Caki2 (cell line): Measurements from ENCODE around the gene CFAP68. TPM values are rescaled to one million over a fixed set of nuclear protein-coding genes. Genes with fewer than 3 reads are reported as not detected.
A peak's percentile ranks its signal among the peaks of the same experiment; 100 is the strongest.
"Not testable (repeated sequence)": the region's sequence is repeated elsewhere in the genome, so short reads cannot be mapped to it uniquely, and the experiment has no call there.

Source experiments
- DNase-seq: peaks from one replicate; pipeline ENCODE4 v3.0.0-alpha.2; 2015; ENCODE audit warnings: low read depth
- in situ Hi-C: cut with HindIII; loops from 2 replicates; pipeline ENCODE4 v1.10.0; 2016; ENCODE audit warnings: low sequenced_read_pairs, low pct_unique_long_range_greater_than_20kb, mixed read lengths
- total RNA-seq: library from RNA; depleted of rRNA; stranded (reverse); fragments of >200 nt; shearing (Covaris generic); gene quantifications from 2 replicates; pipeline ENCODE4 v1.2.3, GENCODE V29; 2014; ENCODE audit warnings: low replicate concordance

Gene CFAP68
- total RNA-seq, 1 experiment from 2014 or later, result 39.5 TPM

GRCh38 chr11:111912535-111912934 is 33.2 kb downstream of the CFAP68 start, which contains the start of gene HSPB2:
HSPB2 (plus strand) TSS chr11:111912734; CDS start chr11:111912830, 96 bp downstream.
- in situ Hi-C loops, result no loop called here
- DNase-seq, result no peak

- in situ Hi-C loops, result no loop called here
- no peak for DNase-seq
Measured at GRCh38 chr11:111913031-111913861, 33.9 kb downstream of the CFAP68 start.

- in situ Hi-C loops, result no loop called here
- DNase-seq, result no peak
Measured at GRCh38 chr11:111913997-111914396, 34.7 kb downstream of the CFAP68 start.

- no peak for DNase-seq
- in situ Hi-C loops, result no loop called here
Measured at GRCh38 chr11:111916768-111917167, 37.4 kb downstream of the CFAP68 start.

- in situ Hi-C loops, result no loop called here
- DNase-seq, result no peak
Measured at GRCh38 chr11:111917312-111917711, 38.0 kb downstream of the CFAP68 start.

- in situ Hi-C loops, result no loop called here
- no peak for DNase-seq
Measured at GRCh38 chr11:111917788-111918187, 38.4 kb downstream of the CFAP68 start.

- peak; percentile 53 for DNase-seq
- in situ Hi-C loops, result no loop called here
Measured at GRCh38 chr11:111918390-111919256, 39.3 kb downstream of the CFAP68 start, which contains the start of gene C11orf52. C11orf52 (plus strand) TSS chr11:111918913; CDS start chr11:111918973, 60 bp downstream.

GRCh38 chr11:111920908-111921307 is 41.6 kb downstream of the CFAP68 start:
- DNase-seq, result no peak
- in situ Hi-C loops, result no loop called here

- DNase-seq, result no peak
Measured at GRCh38 chr11:111921541-111922230, 42.3 kb downstream of the CFAP68 start.

GRCh38 chr11:111922803-111923202 is 43.5 kb downstream of the CFAP68 start:
- in situ Hi-C loops, result no loop called here
- no peak for DNase-seq

More at GRCh38 chr11:111921541-111922230, 42.3 kb downstream of the CFAP68 start:
- in situ Hi-C loops, result no loop called here

GRCh38 chr11:111923351-111923788 is 44.0 kb downstream of the CFAP68 start:
- in situ Hi-C loops, result no loop called here
- DNase-seq, result no peak

- in situ Hi-C loops, result no loop called here
- DNase-seq, result no peak
Measured at GRCh38 chr11:111923951-111924350, 44.6 kb downstream of the CFAP68 start.

- in situ Hi-C loops, result no loop called here
- no peak for DNase-seq
Measured at GRCh38 chr11:111925953-111926352, 46.6 kb downstream of the CFAP68 start.

- peak; percentile 87 for DNase-seq
- in situ Hi-C loops, result no loop called here
Measured at GRCh38 chr11:111926505-111927391, 47.4 kb downstream of the CFAP68 start.

GRCh38 chr11:111930472-111930871 is 51.1 kb downstream of the CFAP68 start:
- in situ Hi-C loops, result no loop called here
- DNase-seq, result no peak

- in situ Hi-C loops, result no loop called here
- no peak for DNase-seq
Measured at GRCh38 chr11:111932611-111932950, 53.2 kb downstream of the CFAP68 start.

- in situ Hi-C loops, DNase-seq: not testable (repeated sequence)
Measured at GRCh38 chr11:111933176-111933575, 53.8 kb downstream of the CFAP68 start.

GRCh38 chr11:111933872-111934271 is 54.5 kb downstream of the CFAP68 start:
- in situ Hi-C loops, result no loop called here
- no peak for DNase-seq
